HG03457 (cell line): ENCODE measurements around the gene TRAF3IP1.

Experiments used
- ATAC-seq: cut with Tn5 transposase; IDR thresholded peaks from one replicate; pipeline ENCODE4 v1.9.1; 2021; ENCODE audit warnings: moderate number of reproducible peaks; ENCODE audit not compliant: unreplicated experiment

The TRAF3IP1 gene

GRCh38 chr2:238423561-238424312 is 103.4 kb downstream of the TRAF3IP1 start:
- ATAC-seq = no peak

GRCh38 chr2:238424313-238424700 is 104.0 kb downstream of the TRAF3IP1 start:
- ATAC-seq = no peak

GRCh38 chr2:238425505-238425978 is 105.2 kb downstream of the TRAF3IP1 start:
- no peak for ATAC-seq

- ATAC-seq = no peak
These were observed 105.8 kb downstream of the TRAF3IP1 start for GRCh38 chr2:238425979-238426567.

DNA sequence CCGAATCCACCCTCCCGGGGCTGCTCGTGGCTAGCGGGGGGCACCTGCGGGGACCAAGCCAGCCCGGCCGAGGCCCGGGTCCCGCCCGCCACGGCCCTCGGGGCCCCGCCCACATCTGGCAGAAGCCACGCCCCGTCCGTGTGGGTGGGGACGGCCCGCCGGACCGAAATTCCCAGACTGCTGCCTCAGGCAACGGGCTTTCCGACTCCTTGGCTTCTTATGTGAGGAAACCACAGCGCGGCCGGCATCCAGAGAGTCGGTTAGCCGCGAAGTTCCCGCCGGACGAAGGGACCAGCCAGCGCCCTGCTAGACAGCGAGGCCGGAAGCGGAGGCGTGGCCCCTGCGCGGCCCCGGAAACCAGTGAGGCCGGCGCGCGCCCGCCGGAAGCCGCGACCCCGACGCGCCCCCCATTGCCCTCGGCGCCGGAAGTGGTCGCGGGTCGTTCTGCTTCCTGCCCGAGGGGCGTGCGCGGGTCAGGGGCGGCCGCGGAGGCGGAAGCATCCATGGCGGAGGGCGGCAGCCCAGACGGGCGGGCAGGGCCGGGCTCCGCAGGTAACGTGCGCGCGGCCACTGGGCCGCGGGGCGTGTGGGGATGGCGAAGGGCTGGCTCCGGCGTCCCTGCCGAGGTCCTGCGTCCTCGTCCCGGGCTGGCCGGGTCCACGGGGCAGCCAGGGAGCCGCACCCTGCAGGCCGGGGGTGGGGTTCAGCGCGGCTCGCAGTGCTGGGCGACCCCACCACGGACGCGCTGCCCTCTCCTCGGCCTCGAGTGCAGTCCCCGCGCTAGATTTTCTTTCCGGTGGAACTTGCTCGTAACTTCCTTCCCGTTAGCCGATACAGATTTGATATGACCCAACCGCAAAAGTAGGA is 106.5 kb downstream of the TRAF3IP1 start, which contains the start of gene ASB1:
Gene ASB1 (plus strand): TSS at position 360 of the 867 bp plus-strand sequence. CDS start 144 bp downstream, at position 504.
- peak; percentile 74 for ATAC-seq

DNA sequence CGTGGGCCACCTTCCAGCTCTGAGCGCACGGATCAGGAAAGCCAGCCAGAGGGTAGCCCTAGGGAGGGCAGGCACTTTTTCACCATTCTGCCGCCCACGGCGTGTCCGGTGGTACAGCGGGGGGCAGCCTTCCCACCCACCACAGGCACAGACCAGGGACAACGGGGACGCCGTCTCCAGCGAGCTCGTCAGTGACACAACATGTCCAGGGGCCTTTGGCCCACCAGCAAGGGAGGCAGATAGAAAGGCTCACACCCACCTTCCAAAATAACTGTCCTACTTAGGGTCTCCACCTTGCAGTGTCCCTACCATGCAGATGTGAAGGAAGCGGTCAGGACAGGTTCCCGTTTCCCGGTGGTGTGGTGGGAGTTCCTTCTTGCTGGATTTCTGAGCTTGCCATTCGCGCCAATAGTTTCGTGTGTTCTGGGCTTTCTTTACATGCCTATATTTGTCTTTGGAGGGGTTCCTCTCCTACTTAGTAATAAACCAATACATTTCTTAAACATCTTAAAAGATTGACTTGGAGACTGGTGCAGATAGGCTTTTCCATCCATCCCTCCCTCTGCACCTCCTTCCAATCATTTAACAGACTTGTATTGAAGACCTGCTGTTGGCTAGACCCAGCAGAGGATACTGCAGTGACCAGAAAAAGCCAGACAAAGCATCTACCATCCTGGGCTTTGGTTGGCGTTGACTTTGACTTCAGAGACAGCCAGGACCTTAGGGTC is 107.3 kb downstream of the TRAF3IP1 start:
- ATAC-seq = no peak

DNA sequence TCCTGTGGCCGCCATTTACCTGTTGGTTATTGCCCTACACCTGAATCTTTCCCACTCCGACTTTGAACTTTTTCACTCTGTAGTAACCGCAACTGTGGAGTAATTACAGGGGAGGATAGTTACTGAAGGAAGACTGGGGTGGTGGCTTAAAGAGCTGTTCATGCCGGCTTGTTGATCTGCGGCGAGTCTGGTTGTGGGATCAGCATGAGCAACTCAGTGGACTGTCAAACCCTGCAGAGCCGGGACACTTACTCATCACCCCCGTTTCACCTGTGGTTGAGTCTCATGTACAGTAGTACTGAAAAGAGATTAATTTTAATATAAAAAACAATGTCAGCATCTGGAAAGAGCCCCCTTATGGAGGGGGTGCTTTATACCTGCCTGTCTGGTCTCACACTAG is 108.5 kb downstream of the TRAF3IP1 start:
- no peak for ATAC-seq

GRCh38 chr2:238430781-238431180 is 110.5 kb downstream of the TRAF3IP1 start:
- ATAC-seq = no peak

DNA sequence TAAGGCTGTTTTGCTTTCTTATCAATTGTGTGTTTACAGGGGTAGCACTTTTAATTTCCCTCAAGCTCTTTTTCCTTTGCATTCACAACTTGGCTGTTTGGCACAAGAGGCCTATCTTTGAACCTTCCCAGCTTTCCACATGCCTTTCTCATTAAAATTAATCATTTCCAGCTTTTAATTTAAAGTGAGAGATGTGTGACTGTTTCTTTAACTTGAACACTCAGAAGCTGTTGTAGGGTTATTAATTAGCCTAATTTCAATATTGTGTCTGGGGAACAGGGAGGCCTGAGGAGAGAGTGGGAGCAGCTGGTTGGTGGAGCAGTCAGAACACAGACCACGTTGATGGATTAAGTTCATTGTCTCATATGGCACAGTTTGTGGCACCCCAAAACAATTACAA is 111.1 kb downstream of the TRAF3IP1 start:
- ATAC-seq = no peak

DNA sequence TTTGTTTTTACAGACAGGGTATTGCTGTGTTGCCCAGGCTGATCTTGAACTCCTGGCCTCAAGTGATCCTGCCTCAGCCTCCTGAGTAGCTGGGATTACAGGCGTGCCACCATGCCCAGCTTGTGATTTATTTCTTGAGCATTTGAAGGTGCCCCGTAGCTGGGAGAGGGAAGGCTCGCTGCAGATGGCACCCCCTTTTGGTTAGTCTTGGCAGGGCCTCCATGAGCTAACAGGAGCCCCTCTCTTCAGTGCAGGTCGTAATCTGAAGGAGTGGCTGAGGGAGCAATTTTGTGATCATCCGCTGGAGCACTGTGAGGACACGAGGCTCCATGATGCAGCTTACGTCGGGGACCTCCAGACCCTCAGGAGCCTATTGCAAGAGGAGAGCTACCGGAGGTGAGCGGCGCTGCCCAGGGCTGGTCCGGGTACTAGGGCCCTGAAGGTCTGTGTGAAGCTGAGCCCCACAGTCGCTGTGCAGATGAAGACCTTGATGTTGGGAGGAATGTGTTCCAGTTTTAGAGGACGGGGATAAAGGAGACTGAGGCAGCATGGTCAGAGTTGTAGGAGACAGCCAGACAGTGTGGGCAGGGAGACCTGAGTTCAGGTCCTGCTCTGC is 113.1 kb downstream of the TRAF3IP1 start:
- ATAC-seq = no peak

GRCh38 chr2:238433941-238434845 is 113.9 kb downstream of the TRAF3IP1 start:
- ATAC-seq = no peak

DNA sequence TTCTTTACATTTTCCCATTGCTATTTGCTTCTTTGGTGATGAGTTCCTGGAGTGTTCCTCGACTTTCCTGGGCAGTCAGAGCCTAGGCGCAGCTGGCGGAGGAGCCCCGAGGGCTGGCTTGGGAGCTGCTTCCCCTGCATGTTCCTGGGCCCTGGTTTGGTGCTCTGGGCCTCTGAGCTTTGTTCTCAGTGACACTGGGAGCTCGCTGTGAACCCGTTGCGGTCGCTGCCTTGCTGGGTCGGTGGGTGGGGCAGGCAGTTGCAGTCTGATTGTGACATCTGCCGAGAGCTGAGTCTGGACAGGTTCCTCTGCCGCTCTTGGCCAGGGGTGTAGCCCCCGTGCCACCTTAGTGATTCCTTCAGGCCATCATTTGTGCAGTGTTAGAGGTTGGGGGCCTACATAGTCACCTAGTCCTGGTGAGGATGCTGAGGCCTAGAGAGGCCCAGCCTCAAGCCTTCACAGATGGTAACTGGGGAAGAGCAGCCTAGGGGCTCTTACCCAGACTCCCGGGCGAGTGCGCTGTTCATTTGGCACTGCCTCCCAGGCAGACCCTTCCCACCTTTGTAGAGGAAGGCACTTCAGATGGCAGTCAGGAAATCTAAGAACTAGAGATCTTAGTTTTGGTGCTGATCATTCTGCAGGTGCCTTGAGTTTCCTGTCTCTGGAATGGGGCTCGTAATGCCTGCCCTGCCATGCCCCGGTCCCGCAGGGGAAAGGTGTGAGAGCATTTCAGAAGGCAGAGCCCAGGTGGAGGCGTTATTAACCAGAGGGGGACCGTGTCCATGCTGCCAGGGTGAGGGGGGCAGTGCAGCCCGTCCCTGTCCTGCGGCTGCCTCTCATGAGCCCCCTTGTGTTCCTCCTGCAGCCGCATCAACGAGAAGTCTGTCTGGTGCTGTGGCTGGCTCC is 114.8 kb downstream of the TRAF3IP1 start:
- no peak for ATAC-seq

DNA sequence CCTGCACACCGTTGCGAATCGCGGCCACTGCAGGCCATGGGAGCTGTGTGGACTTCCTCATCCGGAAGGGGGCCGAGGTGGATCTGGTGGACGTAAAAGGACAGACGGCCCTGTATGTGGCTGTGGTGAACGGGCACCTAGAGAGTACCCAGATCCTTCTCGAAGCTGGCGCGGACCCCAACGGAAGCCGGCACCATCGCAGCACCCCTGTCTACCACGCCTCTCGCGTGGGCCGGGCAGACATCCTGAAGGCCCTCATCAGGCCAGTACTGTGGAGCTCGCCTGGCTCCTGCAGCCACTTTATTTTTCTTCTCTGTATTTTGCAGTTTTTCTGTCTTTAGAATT is 115.4 kb downstream of the TRAF3IP1 start:
- no peak for ATAC-seq

DNA sequence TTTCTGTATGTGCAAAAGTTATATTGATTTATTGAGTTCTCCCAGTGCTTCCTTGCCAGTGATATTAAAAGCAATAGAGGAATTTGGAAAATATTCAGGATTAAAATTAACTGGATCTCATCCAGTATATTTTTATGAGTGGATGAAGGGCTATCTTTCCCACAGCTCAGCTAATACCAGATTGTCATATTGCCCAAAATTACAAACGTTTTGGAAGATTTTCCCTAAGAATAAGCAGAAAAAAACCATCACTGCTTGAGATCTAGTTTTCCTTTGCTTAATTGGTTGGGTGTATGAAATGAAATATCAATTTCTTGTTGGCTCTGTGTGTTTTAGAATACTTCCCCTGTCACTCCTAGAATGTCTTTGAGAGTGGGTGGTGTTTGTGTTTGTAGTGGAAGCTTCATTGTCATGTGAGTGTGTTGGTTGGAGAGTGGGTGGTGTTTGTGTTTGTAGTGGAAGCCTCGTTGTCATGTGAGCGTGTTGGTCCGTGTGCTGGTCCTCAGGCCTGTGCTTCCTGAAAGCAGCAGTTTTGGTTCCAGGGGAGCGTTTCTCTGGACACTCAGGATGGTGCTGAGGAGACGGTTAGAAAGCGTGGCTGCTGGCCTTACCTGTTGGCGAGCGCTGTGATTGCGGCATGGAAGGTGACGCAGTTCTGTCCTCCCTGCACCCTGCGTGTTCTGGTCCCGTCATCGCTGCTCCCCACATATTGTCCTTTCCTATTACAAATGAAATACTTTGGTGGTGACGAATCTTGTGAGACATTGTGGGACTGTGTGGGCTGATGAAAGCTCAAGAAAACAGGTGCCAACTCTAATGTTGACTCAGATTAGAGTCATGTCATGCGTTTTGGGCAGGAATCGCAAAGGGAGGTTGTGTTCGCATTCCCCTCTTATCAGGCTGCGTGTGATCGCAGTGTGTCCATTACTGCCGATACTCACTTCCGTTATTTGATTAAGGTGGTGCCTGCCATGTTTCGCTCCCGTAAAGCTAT is 118.8 kb downstream of the TRAF3IP1 start:
- no peak for ATAC-seq

- no peak for ATAC-seq
These were observed 119.6 kb downstream of the TRAF3IP1 start for GRCh38 chr2:238439917-238440316.

GRCh38 chr2:238440331-238440730 is 120.0 kb downstream of the TRAF3IP1 start:
- no peak for ATAC-seq

DNA sequence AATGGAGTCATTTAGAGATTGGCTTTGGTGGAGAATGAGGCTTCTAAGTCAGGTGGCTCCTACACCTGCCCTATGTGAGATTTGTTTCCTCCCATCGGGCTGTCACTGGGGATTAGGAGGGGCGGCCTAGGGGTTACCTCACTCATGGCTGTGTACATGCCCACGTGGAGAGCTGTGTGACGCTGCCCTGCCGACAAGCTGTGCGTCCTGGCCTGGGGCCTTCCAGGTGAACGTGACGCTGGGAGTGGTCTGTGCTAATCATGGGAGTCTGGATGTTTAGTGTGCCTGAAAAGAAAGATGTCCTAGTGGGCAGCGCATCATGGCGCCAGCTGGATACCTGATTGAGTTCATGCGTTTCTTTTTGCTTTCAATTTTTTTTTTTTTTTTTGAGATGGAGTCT is 120.4 kb downstream of the TRAF3IP1 start:
- ATAC-seq = no peak
